ENCODE data around the gene ERICH4.
"Not testable (repeated sequence)": the region's sequence is repeated elsewhere in the genome, so short reads cannot be mapped to it uniquely, and the experiment has no call there.

Gene ERICH4

DNA sequence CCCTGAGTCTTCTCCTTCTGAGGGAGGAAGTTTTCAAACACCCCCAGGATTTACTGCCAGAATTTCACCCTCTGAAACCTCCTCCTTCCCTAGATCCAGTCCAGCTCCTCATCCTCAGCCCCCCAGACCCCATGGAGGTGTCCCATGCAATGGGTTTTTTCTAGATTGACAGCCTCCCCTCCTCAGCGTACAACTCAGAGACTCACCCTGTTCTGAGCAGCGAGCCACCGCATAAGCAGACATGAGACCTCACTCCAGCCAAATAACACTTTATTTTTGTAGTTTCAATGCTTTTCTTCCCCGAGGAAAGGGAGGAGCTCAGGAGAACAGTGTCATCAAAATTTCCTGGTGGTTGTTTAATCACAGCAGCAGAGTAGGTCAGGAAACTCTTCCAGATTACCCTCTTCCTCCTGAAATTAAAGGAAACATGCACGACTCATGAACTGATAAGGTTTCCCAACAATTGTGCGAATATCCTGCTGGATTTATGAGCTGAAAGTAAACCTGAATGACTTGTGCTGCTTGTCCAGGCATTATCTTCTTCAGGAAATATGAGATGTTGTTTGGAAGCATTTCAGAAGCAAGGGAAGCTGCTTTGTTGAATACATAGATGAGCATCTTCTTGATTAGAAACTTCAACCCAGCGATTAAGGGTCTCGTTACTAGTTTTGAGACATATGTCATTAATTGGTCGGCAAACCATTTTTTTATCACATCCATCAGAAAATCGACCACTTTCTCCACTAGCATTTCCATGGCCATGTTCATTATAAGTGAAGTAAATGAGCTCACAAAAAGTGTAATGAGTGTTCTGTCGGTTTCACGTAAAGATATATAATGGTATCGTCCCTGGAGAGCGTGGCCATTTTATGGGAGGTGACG is 36.2 kb downstream of the ERICH4 start:
- no peak for DNase-seq

DNA sequence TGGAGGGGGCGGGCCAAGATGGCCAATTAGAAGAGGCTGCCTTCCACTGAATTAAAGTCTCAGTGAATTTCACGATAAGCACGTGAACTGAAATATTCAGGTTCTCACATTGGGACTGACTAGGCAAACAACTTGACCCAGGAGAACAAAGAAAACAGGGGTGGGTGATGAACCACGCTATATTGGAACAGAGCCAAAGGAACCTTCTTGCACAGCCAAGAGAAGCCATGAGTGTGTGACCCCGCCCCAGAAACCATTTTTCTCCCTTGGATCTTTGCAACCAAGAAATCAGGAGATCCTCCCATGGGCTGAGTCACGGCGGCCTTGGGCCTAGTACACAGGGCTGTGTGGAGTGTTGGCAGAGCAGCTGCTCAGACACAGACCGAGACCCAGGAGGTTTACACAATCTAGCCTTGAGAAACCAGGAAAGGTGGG is 36.8 kb downstream of the ERICH4 start:
- DNase-seq: no peak

DNA sequence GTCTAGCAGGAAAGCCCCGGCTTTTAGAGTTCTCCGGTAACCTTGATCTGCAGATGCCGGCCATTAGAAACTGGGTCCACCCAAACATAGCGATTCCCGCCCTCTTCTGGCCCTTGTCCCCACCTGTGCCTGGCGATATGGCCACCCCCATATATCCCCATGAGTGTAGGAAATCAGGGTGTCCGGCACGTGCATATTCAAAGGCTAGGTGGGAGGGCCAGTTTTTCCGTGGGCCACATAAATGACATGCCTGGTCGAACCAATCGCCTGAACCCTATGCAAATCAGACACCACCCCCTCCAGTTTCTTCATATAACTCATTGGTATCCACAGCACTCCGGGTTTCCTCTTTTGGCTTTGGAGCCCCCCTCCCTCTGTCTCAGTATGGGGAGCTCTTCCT is 37.4 kb downstream of the ERICH4 start:
- no peak for DNase-seq

DNA sequence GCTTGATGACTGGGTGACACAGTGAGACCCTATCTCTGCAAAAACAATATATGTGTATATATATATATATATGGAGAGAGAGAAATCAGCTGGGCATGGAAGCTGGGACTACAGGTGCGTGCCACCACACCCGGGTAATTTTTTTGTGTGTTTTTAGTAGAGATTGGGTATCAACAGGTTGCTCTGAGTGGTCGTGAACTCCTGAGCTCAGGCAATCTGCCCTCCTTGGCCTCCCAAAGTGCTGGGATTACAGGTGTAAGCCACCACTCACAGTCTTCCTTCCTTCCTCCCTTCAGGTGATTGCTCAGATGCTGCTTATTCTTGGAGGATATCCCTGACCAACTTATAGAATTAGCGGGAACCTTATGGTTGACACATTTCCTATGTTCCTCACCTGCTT is 41.9 kb downstream of the ERICH4 start:
- no peak for DNase-seq

DNA sequence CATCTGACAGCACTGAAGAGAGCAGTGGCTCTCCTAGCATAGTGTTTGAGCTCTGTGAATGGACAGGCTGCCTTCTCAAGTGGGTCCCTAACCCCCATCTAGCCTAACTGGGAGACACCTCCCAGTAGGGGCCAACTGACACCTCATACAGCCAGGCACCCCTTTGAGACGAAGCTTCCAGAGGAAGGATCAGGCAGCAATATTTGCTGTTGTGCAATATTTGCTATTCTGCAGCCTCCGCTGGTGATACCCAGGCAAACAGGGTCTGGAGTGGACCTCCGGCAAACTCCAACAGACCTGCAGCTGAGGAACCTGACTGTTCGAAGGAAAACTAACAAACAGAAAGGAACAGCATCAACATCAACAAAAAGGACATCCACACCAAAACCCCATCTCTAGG is 44.0 kb downstream of the ERICH4 start:
- not testable (repeated sequence) for DNase-seq

DNA sequence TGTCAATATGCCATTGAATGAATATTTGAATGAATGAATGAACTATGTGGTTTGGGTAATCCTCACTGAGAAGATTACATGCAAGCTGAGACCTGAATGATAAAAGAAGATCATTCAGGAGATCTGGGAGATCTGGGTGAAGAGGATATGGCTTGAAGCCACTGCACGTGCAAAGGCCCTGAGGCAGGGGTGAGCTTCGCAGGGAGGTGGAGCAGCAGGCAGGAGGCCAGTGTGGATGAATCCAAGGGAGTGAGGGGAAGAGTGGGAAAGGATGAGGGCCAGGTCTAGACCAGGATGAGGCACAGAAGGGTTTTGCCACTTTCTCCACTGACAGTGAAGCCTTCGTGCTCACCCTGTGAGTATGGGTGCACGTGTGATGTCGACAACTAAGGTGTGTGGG is 49.9 kb downstream of the ERICH4 start:
- no peak for DNase-seq

Data from suppressor macrophage (primary cell).